WTC11 (cell line): ENCODE measurements around the gene KNSTRN. TPM values are rescaled to one million over a fixed set of nuclear protein-coding genes. Genes with fewer than 3 reads are reported as not detected.
A peak's percentile ranks its signal among the peaks of the same experiment; 100 is the strongest.

Experiments used
- GABPB1 ChIP-seq: sonication (generic); formaldehyde crosslinking; IDR thresholded peaks from 2 replicates; pipeline ENCODE4 v1.8.1; 2023; ENCODE audit warnings: mild to moderate bottlenecking, missing genetic modification reagents
- GRHL2 ChIP-seq: fragments of 250-450 bp; sonication (Bioruptor Pico); IDR thresholded peaks from 2 replicates; pipeline ENCODE4 v1.8.0; 2022; ENCODE audit warnings: mild to moderate bottlenecking, moderate library complexity; ENCODE audit not compliant: insufficient replicate concordance, severe bottlenecking
- GTF2I ChIP-seq: fragments of 250-450 bp; sonication (Bioruptor Pico); conservative IDR thresholded peaks from 2 replicates; pipeline ENCODE4 v1.4.0; 2021; ENCODE audit warnings: mild to moderate bottlenecking
- HMGA2 ChIP-seq: fragments of 250-450 bp; sonication (Bioruptor Pico); IDR thresholded peaks from 2 replicates; pipeline ENCODE4 v1.4.0; 2021; ENCODE audit warnings: mild to moderate bottlenecking, moderate library complexity
- JAZF1 ChIP-seq: fragments of 250-450 bp; sonication (Bioruptor Pico); IDR thresholded peaks from 2 replicates; pipeline ENCODE4 v1.9.0; 2021; ENCODE audit warnings: moderate library complexity, mild to moderate bottlenecking, inconsistent platforms
- MLX ChIP-seq: sonication (generic); formaldehyde crosslinking; IDR thresholded peaks from 2 replicates; pipeline ENCODE4 v1.8.1; 2023; ENCODE audit warnings: mild to moderate bottlenecking, missing genetic modification reagents, moderate library complexity
- NFATC4 ChIP-seq: fragments of 250-450 bp; sonication (Bioruptor Pico); IDR thresholded peaks from 2 replicates; pipeline ENCODE4 v1.9.0; 2021; ENCODE audit warnings: mild to moderate bottlenecking
- NFYB ChIP-seq: sonication (generic); formaldehyde crosslinking; conservative IDR thresholded peaks from 2 replicates; pipeline ENCODE4 v1.8.0; 2022; ENCODE audit warnings: low read depth, missing genetic modification reagents
- NR1H2 ChIP-seq: sonication (generic); formaldehyde crosslinking; IDR thresholded peaks from 2 replicates; pipeline ENCODE4 v1.9.0; 2021; ENCODE audit warnings: mild to moderate bottlenecking, moderate library complexity, missing genetic modification reagents
- PRDM15 ChIP-seq: sonication (generic); formaldehyde crosslinking; IDR thresholded peaks from 2 replicates; pipeline ENCODE4 v1.8.0; 2022; ENCODE audit warnings: missing genetic modification reagents
- PRRX2 ChIP-seq: fragments of 250-450 bp; sonication (Bioruptor Pico); IDR thresholded peaks from 2 replicates; pipeline ENCODE4 v1.8.0; 2021; ENCODE audit warnings: mild to moderate bottlenecking
- SMAD3 ChIP-seq: sonication (generic); formaldehyde crosslinking; IDR thresholded peaks from 2 replicates; pipeline ENCODE4 v1.8.0; 2022; ENCODE audit warnings: missing genetic modification reagents, mild to moderate bottlenecking, borderline replicate concordance
- SOX15 ChIP-seq: fragments of 250-450 bp; sonication (Bioruptor Pico); IDR thresholded peaks from 2 replicates; pipeline ENCODE4 v1.9.0; 2021; ENCODE audit warnings: mild to moderate bottlenecking
- TP53 ChIP-seq: sonication (generic); formaldehyde crosslinking; IDR thresholded peaks from 2 replicates; pipeline ENCODE4 v1.8.1; 2023; ENCODE audit warnings: mild to moderate bottlenecking, missing genetic modification reagents
- ZBTB21 ChIP-seq: sonication (generic); formaldehyde crosslinking; IDR thresholded peaks from 2 replicates; pipeline ENCODE4 v1.8.1; 2023; ENCODE audit warnings: mild to moderate bottlenecking, missing genetic modification reagents, borderline replicate concordance
- ZNF219 ChIP-seq: sonication (generic); formaldehyde crosslinking; IDR thresholded peaks from 2 replicates; pipeline ENCODE4 v1.8.0; 2023; ENCODE audit warnings: missing genetic modification reagents, mild to moderate bottlenecking, borderline replicate concordance
- ZNF416 ChIP-seq: fragments of 250-450 bp; sonication (Bioruptor Pico); IDR thresholded peaks from 2 replicates; pipeline ENCODE4 v1.9.0; 2021; ENCODE audit warnings: mild to moderate bottlenecking, inconsistent platforms
- ZNF425 ChIP-seq: fragments of 250-450 bp; sonication (Bioruptor Pico); conservative IDR thresholded peaks from 2 replicates; pipeline ENCODE4 v1.9.0; 2021; ENCODE audit warnings: mild to moderate bottlenecking
- ZNF532 ChIP-seq: fragments of 250-450 bp; sonication (Bioruptor Pico); IDR thresholded peaks from 2 replicates; pipeline ENCODE4 v1.9.0; 2021; ENCODE audit warnings: mild to moderate bottlenecking, borderline replicate concordance
- total RNA-seq: library from RNA; stranded (reverse); gene quantifications from 3 replicates; pipeline ENCODE4 v1.2.3, GENCODE V29; 2021
- TF ChIP-seq, protein P1 (sequence below): sonication (generic); formaldehyde crosslinking; IDR thresholded peaks from 2 replicates; pipeline ENCODE4 v1.8.0; 2022; ENCODE audit warnings: mild to moderate bottlenecking, missing genetic modification reagents
- TF ChIP-seq, protein P2 (sequence below): sonication (generic); formaldehyde crosslinking; IDR thresholded peaks from 2 replicates; pipeline ENCODE4 v1.8.1; 2022; ENCODE audit warnings: missing genetic modification reagents, borderline replicate concordance
- TF ChIP-seq, protein P3 (sequence below): sonication (generic); formaldehyde crosslinking; IDR thresholded peaks from 2 replicates; pipeline ENCODE4 v1.8.1; 2023; ENCODE audit warnings: mild to moderate bottlenecking, missing genetic modification reagents, moderate library complexity

Gene KNSTRN
- total RNA-seq, 1 experiment from 2014 or later, result 73.4 TPM

GRCh38 chr15:40367686-40368611, 14.6 kb upstream of the KNSTRN start (continued):
- TF ChIP-seq NFYB (CRISPR knock-in tag) (peak; percentile 62), GABPB1 (CRISPR knock-in tag) (peak; percentile 79), PRRX2 (no peak), MLX (CRISPR knock-in tag) (no peak), GRHL2 (CRISPR knock-in tag) (no peak), SMAD3 (peak; percentile 98), ZNF219 (CRISPR knock-in tag) (peak; percentile 98), TP53 (CRISPR knock-in tag) (peak; percentile 98), NR1H2 (CRISPR knock-in tag) (peak; percentile 93), ZNF532 (CRISPR knock-in tag) (no peak), NFATC4 (CRISPR knock-in tag) (no peak; the same call in 1 of the 2 replicates), JAZF1 (no peak), PRDM15 (CRISPR knock-in tag) (peak; percentile 78), ZNF416 (no peak), HMGA2 (CRISPR knock-in tag) (no peak), GTF2I (CRISPR knock-in tag) (no peak), ZBTB21 (CRISPR knock-in tag) (peak; percentile 97), ZNF425 (CRISPR knock-in tag) (no peak), SOX15 (no peak)
- TF ChIP-seq, protein P1, sequence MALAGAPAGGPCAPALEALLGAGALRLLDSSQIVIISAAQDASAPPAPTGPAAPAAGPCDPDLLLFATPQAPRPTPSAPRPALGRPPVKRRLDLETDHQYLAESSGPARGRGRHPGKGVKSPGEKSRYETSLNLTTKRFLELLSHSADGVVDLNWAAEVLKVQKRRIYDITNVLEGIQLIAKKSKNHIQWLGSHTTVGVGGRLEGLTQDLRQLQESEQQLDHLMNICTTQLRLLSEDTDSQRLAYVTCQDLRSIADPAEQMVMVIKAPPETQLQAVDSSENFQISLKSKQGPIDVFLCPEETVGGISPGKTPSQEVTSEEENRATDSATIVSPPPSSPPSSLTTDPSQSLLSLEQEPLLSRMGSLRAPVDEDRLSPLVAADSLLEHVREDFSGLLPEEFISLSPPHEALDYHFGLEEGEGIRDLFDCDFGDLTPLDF (CRISPR knock-in tag), result peak; percentile 98
- TF ChIP-seq, protein P2, sequence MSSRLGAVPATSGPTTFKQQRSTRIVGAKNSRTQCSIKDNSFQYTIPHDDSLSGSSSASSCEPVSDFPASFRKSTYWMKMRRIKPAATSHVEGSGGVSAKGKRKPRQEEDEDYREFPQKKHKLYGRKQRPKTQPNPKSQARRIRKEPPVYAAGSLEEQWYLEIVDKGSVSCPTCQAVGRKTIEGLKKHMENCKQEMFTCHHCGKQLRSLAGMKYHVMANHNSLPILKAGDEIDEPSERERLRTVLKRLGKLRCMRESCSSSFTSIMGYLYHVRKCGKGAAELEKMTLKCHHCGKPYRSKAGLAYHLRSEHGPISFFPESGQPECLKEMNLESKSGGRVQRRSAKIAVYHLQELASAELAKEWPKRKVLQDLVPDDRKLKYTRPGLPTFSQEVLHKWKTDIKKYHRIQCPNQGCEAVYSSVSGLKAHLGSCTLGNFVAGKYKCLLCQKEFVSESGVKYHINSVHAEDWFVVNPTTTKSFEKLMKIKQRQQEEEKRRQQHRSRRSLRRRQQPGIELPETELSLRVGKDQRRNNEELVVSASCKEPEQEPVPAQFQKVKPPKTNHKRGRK (CRISPR knock-in tag), result no peak
- TF ChIP-seq, protein P3, sequence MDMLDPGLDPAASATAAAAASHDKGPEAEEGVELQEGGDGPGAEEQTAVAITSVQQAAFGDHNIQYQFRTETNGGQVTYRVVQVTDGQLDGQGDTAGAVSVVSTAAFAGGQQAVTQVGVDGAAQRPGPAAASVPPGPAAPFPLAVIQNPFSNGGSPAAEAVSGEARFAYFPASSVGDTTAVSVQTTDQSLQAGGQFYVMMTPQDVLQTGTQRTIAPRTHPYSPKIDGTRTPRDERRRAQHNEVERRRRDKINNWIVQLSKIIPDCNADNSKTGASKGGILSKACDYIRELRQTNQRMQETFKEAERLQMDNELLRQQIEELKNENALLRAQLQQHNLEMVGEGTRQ, result 0 out of 2 replicates have a peak, but pooled peaks have one; percentile 15
